HUDEP-2 (cell line): ENCODE measurements around the gene ARHGAP29.

Source experiments
- DNase-seq, 76 experiments: peaks; one replicate each; lab custom pipeline; 2025; ENCODE audit not compliant: unreplicated experiment in 76 of 76; lab: John Stamatoyannopoulos, UW

The ARHGAP29 gene

GRCh38 chr1:94260635-94261387, 23.4 kb upstream of the ARHGAP29 start:
- no peak for DNase-seq

GRCh38 chr1:94259635-94260289, 22.4 kb upstream of the ARHGAP29 start:
- DNase-seq, result no peak

- no peak for DNase-seq
These were observed 21.5 kb upstream of the ARHGAP29 start for GRCh38 chr1:94258873-94259331.

GRCh38 chr1:94257444-94257843, 20.1 kb upstream of the ARHGAP29 start:
- DNase-seq, result no peak

GRCh38 chr1:94255476-94255875, 18.1 kb upstream of the ARHGAP29 start:
- DNase-seq, result no peak

- no peak for DNase-seq
These were observed 16.9 kb upstream of the ARHGAP29 start for GRCh38 chr1:94254073-94254810.

- DNase-seq, result no peak
These were observed 16.2 kb upstream of the ARHGAP29 start for GRCh38 chr1:94253456-94254017.

GRCh38 chr1:94250341-94250740, 13.0 kb upstream of the ARHGAP29 start:
- DNase-seq, result no peak

- DNase-seq, result no peak
These were observed 11.7 kb upstream of the ARHGAP29 start for GRCh38 chr1:94248956-94249688.

GRCh38 chr1:94247138-94248094, 10.0 kb upstream of the ARHGAP29 start:
- peak in 31 of 76 experiments; percentile 2 to 57 (median 25) for DNase-seq

- DNase-seq, result no peak
These were observed 9.3 kb upstream of the ARHGAP29 start for GRCh38 chr1:94246692-94247137.

GRCh38 chr1:94245747-94246438, 8.5 kb upstream of the ARHGAP29 start:
- DNase-seq, result no peak

- DNase-seq, result no peak
These were observed 7.4 kb upstream of the ARHGAP29 start for GRCh38 chr1:94244816-94245215.

GRCh38 chr1:94243665-94244064, 6.3 kb upstream of the ARHGAP29 start:
- DNase-seq, result no peak

GRCh38 chr1:94240822-94241221, 3.4 kb upstream of the ARHGAP29 start:
- DNase-seq, result no peak

GRCh38 chr1:94239796-94240195, 2.4 kb upstream of the ARHGAP29 start:
- DNase-seq, result no peak

GRCh38 chr1:94239051-94239450, 1.7 kb upstream of the ARHGAP29 start:
- DNase-seq, result no peak

- DNase-seq, result no peak
These were observed 624 bp downstream of the ARHGAP29 start for GRCh38 chr1:94236630-94237290.
